8988T (cell line): ENCODE data around the gene KRT3.
"Not testable (repeated sequence)": the region's sequence is repeated elsewhere in the genome, so short reads cannot be mapped to it uniquely, and the experiment has no call there.

Source experiments
- DNase-seq: peaks from one replicate; pipeline ENCODE4 v3.0.0; 2011

Gene KRT3

DNA sequence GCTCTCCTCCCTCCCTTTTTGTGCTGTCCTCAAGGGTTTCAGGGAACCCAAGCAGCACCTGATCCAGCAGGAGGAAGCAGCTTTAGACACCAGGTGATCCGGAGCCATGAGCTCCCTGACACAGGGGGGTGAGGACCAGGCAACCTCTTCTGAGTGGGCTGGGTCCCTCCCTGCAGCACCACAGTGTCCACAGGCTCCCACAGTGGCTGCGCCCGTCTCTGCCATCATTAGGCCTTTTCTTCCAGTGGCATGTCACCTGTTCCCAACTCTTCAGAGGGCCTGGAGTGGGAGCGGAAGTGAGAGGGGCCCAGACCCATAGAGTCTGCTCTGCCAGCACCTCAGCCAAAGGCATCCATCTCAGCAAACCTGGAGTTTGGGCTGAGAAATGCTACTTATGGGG is 18.4 kb downstream of the KRT3 start:
- DNase-seq, result no peak

DNA sequence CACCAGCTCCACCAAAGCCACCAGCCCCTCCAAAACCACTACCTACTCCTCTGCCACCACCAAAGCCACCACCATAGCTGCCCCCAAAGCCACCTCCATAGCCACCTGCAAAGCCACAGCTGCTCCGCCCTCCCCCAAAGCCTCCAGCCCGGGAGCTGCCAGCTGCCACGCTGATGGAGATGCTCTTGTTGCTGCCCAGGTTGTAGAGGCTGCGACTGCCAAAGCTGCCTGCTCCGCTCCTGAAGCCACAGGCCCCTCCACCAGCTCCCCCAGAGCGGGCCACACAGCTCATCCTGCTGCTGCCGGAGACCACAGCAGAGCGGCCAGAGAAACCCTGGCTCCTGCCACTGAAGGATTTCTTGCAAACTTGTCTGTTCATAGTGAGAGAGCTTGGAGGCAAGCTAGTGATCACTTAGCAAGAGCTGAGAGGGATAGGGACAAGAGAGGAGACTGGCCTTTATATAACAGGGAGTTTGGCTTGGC is 19.0 kb downstream of the KRT3 start, which contains the start of gene KRT76:
KRT76 (minus strand) TSS at position 433 of the 483 bp plus-strand sequence; CDS start at position 379, 54 bp downstream.
- DNase-seq, result no peak

DNA sequence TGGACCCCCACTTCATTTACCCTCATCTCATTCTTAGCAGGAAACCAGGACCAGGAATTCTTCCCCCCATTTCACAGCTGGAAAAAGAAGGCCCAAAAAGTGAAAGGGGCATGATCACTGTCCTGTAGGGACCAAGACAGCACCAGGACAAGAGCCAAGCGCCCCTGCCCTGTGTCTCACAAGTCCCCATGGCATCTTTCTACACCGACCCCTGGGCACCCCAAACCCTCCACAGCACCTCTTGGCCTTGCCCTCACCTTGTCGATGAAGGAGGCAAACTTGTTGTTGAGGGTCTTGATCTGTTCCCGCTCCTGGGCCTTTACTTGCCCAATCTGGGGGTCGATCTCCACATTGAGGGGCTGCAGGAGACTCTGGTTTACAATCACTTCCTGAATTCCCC is 19.5 kb downstream of the KRT3 start:
- DNase-seq, result no peak

DNA sequence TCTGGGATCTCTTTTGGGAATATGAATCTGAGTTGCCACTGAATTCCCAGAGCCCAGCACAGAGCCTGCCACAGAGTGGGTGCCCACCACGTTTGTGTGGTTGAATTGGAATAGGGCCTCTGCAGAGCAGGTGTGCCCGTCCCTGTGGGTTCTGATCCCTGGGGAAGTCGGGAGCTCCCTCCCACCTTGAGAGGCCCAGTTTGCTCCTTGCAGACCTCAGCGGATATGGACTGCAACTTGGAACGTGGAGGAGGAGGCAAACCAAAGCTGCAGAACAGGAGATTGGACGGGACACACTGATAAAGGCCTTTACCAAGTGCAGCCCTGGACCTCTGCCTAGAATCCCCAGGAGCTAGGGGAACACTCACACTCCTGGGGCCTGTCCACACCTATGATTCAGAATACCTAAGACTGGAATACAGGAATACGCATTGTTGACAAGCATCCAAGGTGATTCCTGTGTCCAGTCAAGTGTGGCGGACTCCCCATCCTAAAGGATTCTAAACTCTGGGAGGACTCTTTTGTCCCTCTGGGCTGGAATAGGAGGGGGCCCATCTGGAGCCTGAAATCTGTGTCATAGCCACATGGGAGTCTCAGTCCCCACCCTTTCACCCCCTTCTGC is 21.2 kb downstream of the KRT3 start:
- no peak for DNase-seq

DNA sequence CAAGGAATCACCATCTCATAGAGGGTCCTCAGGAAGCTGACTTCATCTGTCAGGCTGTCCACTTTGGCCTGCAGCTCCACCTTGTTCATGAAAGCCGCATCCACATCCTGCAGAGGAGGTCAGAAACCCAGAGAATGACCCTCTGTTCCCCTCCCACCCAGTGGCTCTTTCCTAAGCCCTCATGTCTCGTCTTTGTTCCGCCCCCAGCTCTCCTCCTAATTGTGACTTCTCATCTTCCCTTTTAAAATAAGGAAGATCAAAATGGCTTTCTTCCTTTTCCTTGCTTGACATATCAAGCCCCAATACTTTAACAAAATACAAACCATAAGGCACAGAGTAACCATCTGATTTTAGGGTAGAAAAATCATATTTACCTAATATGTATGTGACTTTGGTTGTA is 23.1 kb downstream of the KRT3 start:
- no peak for DNase-seq

DNA sequence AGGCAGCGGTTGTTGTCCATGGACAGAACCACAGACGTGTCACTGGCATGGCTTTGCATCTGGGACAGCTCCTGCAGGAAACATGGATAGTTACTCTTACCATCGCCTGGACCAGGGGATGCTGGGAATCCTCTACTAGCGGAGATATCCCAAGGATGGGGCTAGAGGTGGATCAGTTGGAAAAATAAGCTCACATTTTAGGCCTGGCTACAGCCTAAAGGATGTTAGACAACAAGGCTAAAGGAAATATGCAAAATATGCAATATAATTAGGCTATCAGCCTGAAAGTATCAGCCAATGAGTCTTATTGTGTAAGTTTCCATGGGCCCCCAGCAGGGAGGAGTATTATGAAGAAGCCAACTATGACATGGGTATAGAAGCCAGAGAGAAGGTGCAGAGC is 23.7 kb downstream of the KRT3 start:
- DNase-seq, result no peak

DNA sequence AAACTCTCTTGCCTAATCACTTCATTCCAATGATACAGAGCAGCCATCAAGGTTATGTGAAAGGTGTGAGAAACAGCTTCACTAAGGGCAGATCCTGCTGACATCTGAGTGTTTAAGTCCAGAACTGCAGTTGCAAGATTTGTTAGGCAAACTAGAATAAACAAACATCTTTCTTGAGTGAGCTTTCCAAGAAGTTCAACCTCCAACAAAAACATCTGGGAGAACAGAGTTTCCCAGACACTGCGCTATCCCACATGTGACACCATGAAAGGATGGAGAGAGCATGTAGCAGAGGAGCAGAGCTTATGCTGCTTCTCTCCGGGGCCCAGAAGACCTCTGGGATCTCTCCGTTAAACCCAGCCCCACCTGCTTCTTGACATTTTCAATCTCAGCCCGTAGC is 24.4 kb downstream of the KRT3 start:
- DNase-seq, result no peak

DNA sequence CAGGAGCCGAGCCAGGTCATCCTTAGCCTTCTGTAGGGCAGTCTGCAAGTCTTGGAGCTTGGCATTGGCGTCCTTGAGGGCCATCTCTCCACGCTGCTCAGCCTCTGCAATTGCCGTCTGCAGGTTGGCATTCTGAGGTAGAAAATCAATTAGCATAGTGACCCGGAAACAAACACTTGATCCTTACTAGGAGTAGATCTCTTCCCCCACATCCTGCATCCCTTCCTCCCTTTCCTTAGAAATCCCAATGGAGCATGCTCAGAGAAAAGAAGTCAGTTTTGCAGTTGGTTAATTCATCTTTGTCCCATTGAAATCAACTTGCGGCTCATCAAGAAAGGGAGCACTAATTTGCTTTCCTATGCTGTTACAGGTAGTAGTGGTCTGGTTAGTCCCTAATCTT is 24.8 kb downstream of the KRT3 start:
- DNase-seq, result no peak

DNA sequence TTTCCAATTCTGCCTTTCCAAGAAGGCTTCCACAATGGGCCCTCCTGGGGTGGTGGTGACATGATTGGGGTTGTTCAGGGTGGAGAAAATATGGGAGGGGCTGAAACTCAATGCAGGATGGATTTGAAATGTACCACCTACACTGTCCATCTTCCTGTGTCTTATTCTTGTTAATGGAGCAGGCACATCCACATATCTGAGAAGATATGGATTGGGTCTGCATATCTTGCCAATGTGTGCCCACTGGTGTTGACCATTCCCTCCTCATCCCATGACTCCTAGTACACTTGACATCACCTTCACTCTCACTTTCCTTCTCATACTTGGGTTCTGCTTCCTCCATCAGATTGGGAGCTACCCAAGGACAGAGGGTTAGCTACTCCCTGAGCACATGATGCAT is 26.0 kb downstream of the KRT3 start:
- DNase-seq, result no peak

DNA sequence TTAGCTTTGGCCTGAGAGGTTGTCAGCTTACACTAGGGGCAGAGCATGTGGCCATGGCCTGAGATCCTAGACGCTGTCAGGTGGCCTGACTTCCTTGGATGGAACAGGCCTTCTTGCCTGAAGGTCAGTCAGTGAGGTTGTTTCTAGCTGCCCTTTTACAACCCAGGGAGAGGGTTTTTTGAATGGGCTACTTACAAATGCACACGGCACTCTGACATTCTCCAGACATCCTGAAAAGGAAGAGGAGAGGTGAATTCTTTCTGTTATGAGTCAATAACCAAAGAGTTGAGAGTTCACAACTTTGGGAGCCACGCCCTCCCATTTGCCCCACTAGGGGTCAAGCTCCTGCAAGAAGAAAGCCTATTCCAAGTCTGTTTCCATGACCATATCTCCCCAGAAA is 26.6 kb downstream of the KRT3 start:
- no peak for DNase-seq

DNA sequence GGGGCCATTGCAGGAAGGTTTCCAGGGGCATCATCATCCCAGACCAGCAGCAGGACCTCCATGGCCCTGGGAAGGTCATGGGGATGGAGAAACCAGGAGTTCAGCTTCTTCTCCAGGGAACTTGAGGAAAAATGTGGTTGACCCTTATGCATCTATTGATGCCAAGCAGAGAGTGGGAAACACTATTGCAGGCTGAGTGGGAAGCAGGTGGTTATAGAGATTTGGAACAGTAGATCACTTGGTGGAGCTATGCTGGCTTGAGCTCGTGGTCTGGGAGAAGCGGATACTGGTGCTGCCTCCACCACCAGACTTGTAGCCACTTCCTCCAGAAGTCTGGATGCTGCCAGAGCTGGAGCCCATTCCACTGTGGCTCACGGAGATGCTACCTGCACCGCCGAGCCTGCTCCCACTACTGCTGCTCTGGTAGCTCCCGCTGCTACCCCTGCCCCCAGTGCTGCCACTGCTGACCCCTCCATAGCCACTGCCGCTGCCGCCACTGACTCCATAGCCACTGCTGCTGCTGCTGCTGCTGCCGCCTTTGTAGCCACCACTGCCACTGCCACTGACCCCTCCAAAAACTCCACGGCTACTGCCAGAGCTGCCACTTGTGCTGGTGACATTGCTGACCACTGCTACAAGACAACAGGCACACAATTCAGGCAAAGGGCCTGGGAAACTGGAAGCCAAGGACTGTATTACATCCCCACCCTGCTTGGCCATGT is 27.3 kb downstream of the KRT3 start:
- no peak for DNase-seq

DNA sequence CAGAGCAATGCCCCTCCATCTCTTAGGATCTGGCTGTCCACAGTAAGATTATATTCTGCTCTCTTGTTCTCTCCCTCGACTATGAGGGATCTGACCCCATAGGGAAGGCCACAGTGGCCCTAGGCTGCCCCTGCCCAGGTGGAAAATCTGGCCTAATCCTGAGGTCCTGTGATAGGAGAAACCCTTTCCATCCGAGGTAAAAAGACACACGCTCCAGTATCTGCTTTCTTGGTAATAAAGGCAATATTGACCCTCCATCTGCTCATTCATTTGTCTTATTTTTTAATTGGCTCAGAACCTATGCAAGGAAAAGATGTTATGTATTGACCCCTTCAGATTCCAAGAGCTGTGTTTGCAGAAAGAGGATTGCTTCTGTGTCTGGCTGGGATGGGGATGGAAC is 28.5 kb downstream of the KRT3 start:
- no peak for DNase-seq

DNA sequence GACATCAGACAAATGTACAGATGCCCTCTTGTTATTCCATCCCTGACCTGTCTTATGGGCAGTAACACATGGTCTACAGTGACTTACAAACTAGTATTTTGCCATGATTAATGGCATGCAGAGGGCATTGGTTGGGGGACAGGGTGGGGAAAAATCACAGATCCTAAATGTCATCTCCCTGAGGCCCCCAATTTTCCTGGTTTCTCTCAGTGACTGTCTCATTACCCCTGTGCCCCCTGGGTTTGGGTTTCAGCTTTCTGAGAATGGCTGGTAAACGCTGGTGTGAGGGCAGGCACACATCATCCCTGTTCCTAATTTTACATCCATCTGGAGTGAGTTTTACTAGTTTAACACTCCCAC is 28.9 kb downstream of the KRT3 start:
- DNase-seq, result no peak

DNA sequence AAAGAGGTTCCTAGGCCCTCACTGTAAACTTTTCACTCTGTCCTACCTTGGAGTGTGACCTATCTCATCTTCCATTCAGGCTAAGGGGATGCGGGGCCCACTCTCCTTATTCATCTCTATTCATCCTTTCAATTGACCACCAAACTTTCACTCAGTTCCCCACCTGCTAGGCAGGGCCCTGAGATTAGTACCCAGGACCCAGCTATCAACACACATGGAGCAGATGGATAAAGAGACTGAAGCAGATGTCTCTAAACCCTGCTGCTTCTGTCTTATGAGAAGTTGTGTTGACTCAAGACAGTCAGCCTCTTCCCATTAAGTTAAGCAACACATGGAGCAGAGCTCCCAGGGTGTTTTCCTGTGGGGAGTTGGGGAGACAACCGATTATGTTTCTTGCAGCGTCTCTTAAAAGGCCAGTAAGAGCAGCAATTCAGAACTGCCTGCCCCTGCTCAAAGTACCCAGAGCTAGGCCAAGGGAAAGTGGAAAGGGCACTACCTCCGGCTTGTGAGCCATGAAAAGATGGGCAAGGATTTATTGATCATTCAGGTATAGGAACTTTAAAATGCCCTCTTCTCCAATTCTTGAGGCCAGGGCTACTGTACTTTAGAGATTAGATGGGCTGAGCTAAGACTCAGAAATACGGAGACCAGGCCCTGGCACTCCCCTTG is 29.4 kb downstream of the KRT3 start:
- no peak for DNase-seq

DNA sequence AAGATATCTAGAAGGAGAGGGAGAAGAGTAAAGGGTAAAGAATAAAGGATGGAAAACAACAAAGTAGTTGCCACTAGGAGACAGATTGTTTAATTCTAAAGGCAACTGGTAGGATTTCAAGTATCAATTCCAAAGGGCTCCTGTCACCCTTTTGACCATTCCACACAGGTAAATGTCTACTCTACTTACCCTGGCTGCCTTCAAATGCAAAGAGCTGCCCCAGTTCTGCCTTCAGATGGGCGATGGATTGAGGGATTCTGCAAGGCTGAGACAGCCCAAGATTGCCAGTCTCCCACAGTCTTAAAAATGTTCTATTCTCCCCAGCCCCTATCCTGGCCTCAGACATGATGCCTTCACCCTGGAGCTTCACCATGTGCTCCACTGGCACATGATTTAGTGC is 30.2 kb downstream of the KRT3 start:
- DNase-seq, result no peak

DNA sequence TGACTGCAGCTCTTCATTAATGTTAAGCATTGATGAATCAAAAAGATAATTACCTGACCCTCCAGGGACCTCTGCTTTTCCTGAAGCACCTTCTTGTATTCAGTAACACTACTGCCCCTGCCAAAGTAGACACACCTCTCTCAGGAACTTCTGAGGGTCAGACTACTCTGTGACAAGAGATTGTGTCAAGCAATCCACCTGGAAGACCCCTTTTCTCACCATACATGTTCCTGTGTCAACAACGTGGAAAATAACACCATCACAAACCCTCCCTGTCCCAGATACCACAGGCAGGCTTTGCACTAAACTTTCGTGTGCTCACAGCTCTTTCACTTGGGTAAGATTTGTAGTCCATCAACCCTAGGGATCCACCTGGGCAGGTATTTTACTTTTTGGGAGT is 31.9 kb downstream of the KRT3 start:
- DNase-seq, result no peak

DNA sequence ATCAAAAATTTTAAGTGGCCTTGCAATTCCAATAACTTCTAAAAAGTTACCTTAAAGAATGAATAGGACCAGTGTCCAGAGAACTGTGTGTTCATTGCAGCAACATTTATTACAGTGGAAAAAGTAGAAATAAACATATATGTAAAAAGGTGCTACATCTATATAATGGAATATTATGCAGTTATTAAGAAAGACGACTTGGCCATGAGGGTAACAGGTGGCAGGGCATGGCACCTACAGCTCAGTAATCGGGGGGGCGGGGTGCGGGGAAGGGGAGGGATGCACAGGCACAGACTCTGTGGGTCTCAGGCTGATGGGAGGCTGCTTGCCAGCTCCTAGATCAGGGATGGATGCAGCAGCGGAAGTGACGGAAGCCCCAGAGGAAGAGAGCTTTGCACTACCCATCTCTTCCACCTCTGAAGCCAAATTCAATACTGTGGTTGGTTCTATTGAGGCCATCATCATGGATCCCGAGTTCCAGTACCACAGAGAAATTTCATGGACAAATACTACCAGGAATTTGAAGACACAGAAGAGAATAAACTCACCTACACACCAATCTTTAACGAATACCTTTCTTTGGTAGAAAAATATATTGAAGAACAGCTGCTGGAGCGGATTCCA is 32.8 kb downstream of the KRT3 start:
- DNase-seq, result no peak

DNA sequence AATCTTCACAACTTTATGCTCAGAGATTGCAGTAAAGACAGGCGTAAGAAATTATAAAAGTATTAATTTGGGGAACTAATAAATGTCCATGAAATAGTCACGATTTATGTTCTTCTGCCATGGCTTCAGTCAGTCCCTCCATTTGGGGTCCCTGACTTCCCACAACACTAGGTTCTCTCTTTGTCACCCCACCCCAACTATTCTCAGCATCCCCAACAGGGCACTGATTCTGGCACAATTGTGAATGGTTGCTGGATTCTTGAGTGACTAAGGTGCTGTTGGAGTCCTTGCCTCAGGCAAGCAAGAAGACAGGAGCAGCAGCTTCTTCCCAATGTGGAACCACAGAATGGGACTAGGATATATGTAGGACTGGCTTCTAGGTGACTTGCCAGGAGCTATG is 34.1 kb downstream of the KRT3 start:
- DNase-seq, result no peak

DNA sequence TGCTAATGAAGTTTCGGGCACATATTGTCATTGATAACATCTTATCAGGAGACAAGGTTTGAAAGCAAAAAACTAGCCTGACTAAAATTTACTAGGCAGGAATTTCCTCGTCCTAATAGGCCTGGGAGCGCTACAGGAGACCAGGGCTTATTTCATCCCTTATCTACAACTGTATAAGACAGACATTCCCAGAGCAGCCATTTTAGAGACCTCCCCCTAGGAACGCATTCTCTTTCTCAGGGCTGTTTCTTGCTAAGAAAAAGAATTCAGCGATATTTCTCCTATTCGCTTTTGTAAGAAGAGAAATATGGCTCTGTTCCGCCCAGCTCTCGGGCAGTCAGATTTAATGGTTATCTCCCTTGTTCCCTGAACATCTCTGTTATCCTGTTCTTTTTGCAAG is 34.7 kb downstream of the KRT3 start:
- not testable (repeated sequence) for DNase-seq

DNA sequence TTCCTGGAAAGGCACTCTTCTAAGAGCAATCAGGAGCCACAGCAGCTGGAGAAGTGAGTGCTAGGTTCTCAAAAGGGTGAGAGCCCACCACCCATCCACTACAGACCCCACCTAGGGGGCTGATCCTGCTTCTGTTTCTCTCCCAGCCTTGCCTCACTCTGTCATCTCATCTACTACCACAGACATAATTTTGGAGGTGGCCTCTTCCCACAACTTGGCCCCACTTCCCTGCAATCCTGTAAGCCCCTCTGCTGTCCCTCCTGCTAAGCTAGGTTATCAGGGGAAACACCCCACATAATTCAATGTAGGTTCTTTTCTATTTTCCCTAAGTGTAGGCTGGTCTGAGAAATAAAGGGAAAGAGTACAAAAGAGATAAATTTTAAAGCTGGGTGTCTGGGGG is 35.3 kb downstream of the KRT3 start:
- no peak for DNase-seq

DNA sequence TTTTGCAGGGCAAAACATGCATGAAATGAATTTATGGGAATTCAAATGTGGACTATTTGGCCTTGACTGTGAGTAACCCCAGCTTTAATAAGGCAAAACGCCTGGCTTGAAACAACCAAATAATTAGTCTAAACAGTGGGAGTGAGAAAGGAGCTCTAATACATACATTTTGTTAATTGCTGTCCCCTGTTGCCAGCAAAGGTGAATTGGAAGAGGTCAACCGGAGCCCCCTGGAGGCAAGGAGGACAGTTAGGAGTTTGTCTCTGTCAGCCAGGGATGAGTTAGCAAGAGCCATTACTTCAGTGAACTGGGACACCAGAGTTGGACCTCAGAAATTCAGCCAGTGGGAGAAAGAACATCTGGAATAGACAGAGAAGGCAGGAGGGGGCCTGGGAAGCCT is 36.2 kb downstream of the KRT3 start:
- no peak for DNase-seq

DNA sequence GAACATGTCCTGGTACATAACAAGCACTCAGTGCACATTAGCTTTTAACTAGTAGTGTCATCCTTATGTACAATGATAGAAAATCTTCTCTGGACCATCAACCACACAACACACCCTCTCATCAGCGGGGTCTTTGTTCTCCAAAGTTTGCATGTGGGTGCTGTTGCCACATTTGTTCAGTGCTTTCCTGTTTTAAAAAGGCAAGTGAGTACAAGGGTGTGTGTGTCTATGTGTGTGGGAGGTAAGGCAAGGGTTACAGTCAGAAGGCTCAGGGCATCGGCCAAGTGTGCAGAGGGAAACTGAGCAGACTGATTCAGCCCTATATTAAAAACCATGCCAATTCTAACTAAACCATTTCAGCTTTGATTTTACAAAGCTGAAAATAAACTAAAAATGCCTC is 36.7 kb downstream of the KRT3 start:
- DNase-seq, result no peak

DNA sequence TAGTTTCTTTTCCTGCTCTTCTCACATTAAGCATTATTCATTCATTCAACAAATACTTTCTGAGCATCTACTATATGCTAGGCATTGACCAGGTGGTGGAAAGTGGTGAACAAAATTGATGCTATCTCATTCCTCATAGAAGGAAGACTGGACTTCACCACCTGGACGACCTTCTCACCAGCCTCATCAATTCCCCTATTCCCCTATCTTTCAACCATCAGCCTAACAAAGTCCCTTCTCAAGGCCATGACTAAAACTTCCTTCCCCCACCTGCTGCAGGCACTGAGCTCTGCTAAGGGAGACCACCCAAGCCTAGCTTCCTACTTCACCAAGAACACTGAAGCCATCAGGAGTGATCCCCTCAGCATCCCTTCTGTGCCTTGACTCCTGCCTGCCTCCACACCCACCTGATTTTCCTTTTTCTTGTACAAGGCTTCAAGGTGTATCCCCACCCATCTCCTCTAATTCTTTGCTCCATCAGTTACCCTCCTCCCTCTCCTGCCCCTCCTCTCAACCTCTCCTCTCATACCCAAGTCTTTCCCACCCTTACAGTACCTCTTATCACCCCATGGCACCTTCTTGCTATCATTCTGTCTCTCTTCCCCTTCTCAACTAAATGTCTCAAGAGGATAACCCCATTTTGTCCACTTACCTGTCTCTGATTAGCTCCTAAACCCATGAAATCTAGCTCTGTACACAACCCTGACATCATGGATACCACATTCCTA is 38.3 kb downstream of the KRT3 start:
- no peak for DNase-seq
